ENCODE measurements around the gene GJA3. TPM values are rescaled to one million over a fixed set of nuclear protein-coding genes. Genes with fewer than 3 reads are reported as not detected.

Gene GJA3
- total and polyA plus RNA-seq, 2 of the 8 experiments (the other 6 are each of a cell fraction or from before 2014, with no cell fraction given), result 0.12 to 0.60 TPM

- TF ChIP-seq BRCA1 (IDR thresholded peaks at IDR 0.05; ENCODE audit: low read depth, low read length) (no peak), POU5F1 (IDR thresholded peaks at IDR 0.05; ENCODE audit: low read depth, low read length) (no peak), TAF1 (IDR thresholded peaks at IDR 0.05; ENCODE audit: low read depth, low read length) (no peak), TCF12 (IDR thresholded peaks at IDR 0.05; ENCODE audit: low read depth, low read length) (no peak), TBP (IDR thresholded peaks at IDR 0.05; ENCODE audit: low read depth, low read length) (no peak), EZH2 (IDR thresholded peaks at IDR 0.05; ENCODE audit: low read depth, low read length, severe bottlenecking) (peak; percentile 74), ZNF274 (IDR thresholded peaks at IDR 0.05; ENCODE audit: borderline replicate concordance, extremely low read depth, low read length) (no peak), MAX (IDR thresholded peaks at IDR 0.05) (no peak), GTF2F1 (IDR thresholded peaks at IDR 0.05; ENCODE audit: borderline replicate concordance, low read depth, low read length) (no peak), ASH2L (IDR thresholded peaks at IDR 0.05; ENCODE audit: low read length) (no peak), SRF (IDR thresholded peaks at IDR 0.05; ENCODE audit: low read depth, low read length) (no peak), POLR2AphosphoS5 (IDR thresholded peaks at IDR 0.05; ENCODE audit: low read depth, low read length) (no peak), CHD1 (IDR thresholded peaks at IDR 0.05; ENCODE audit: low read depth, low read length) (no peak), JUND (IDR thresholded peaks at IDR 0.05; ENCODE audit: low read length) (no peak), CEBPB (IDR thresholded peaks at IDR 0.05; ENCODE audit: low read depth, low read length) (no peak), SUZ12 (IDR thresholded peaks at IDR 0.05; ENCODE audit: low read length) (peak; percentile 76; the same call in 1 of the 2 replicates), CHD2 (IDR thresholded peaks at IDR 0.05; ENCODE audit: low read length) (no peak), KDM1A (IDR thresholded peaks at IDR 0.05; ENCODE audit: borderline replicate concordance, low read length) (0 out of 2 replicates have a peak, but pooled peaks have one; percentile 29), EGR1 (IDR thresholded peaks at IDR 0.05; ENCODE audit: borderline replicate concordance, low read depth, low read length) (no peak), RNF2 (IDR thresholded peaks at IDR 0.05; ENCODE audit: borderline replicate concordance, low read depth, low read length, missing control alignments, poor library complexity, severe bottlenecking) (no peak)
Observed at GRCh38 chr13:20161275-20161950, 561 bp upstream of the GJA3 start (continued).
